ENCODE measurements around the gene JARID2. TPM values are rescaled to one million over a fixed set of nuclear protein-coding genes. Genes with fewer than 3 reads are reported as not detected.

The JARID2 gene
- total RNA-seq, 1 experiment from 2014 or later, result 23.6 TPM

- BruUV-seq (replicated peaks), result no TSS peak
- peak overlapping the region; percentile 36 for H3K4me2 ChIP-seq (ENCODE audit: low read length)
- ChIA-PET POLR2A (no interaction called here), RAD21 (ENCODE audit: low non-redundant PET in 1 of 2, low total read pairs in 2 of 2, uncharacterized antibody in 2 of 2, unreplicated experiment in 2 of 2) (no interaction called here), CTCF (no interaction called here)
- H3K9ac ChIP-seq (ENCODE audit: low read length), result no peak overlapping the region
- no peaks in the 10 kb centered on the region for H3K27me3 ChIP-seq (ENCODE audit: insufficient read depth, low read length)
- no peak overlapping the region for H3K27ac ChIP-seq (ENCODE audit: low read depth, low read length)
- H3K4me3 ChIP-seq (replicated peaks in 1 of 2; ENCODE audit: low read depth in 1 of 2, low read length in 2 of 2), result no peak overlapping the region
- H3K79me2 ChIP-seq (ENCODE audit: insufficient read depth, low read length), result peaks cover 85% of the 10 kb centered on the region
- intact Hi-C loops (cut with micrococcal nuclease), result loop anchor here (10.0 kb wide), 1 partner anchor 374 kb away; no protein-coding TSS in a partner anchor
- H2AFZ ChIP-seq (ENCODE audit: low read depth, low read length, poor library complexity, severe bottlenecking), result no peak overlapping the region
- no peaks in the 10 kb centered on the region for H4K20me1 ChIP-seq (ENCODE audit: insufficient read depth)
- H3K4me1 ChIP-seq (ENCODE audit: control insufficient read depth in 1 of 2, insufficient read depth in 2 of 2, low read length in 2 of 2), result peaks cover 20 to 42% of the 10 kb centered on the region in 2 experiments
- DNase-seq (ENCODE audit: low read depth, low spot score) (no peak), ATAC-seq (no peak)
- no peaks in the 10 kb centered on the region for H3K9me2 ChIP-seq (ENCODE audit: insufficient read depth)
- TF ChIP-seq ATF3 (IDR thresholded peaks at IDR 0.05) (no peak), MAX (IDR thresholded peaks at IDR 0.05) (no peak), CTCF (IDR thresholded peaks at IDR 0.05 in 2 of 3, conservative IDR thresholded peaks at IDR 0.05 in 1 of 3; ENCODE audit: borderline replicate concordance in 1 of 3, insufficient read depth in 1 of 3, low read depth in 2 of 3, low read length in 2 of 3) (no peak), FOSL1 (IDR thresholded peaks at IDR 0.05; ENCODE audit: low read depth) (no peak), ZFX (IDR thresholded peaks at IDR 0.05) (no peak), ELF1 (IDR thresholded peaks at IDR 0.05; ENCODE audit: borderline replicate concordance, low read depth) (no peak), CEBPB (IDR thresholded peaks at IDR 0.05; ENCODE audit: low read depth) (no peak), YY1 (IDR thresholded peaks at IDR 0.05; ENCODE audit: extremely low read depth, insufficient replicate concordance, low read depth, low read length) (no peak), POLR2AphosphoS5 (IDR thresholded peaks at IDR 0.05; ENCODE audit: low read depth, low read length) (no peak), REST (IDR thresholded peaks at IDR 0.05; ENCODE audit: low read depth) (no peak), CBX3 (IDR thresholded peaks at IDR 0.05; ENCODE audit: low read depth) (no peak), SRF (IDR thresholded peaks at IDR 0.05; ENCODE audit: low read depth) (no peak), EZH2phosphoT487 (IDR thresholded peaks at IDR 0.05; ENCODE audit: borderline replicate concordance) (no peak), RAD21 (IDR thresholded peaks at IDR 0.05; ENCODE audit: low read depth) (no peak), POLR2A (IDR thresholded peaks at IDR 0.05; ENCODE audit: borderline replicate concordance, extremely low read depth, insufficient read depth, insufficient read length) (no peak)
- H3K9me3 ChIP-seq (ENCODE audit: control insufficient read depth in 1 of 2, insufficient read depth in 1 of 2, low read depth in 1 of 2, low read length in 2 of 2), result no peaks in the 10 kb centered on the region
- no peaks in the 10 kb centered on the region; a peak in 1 of 4 replicates for H3K36me3 ChIP-seq (ENCODE audit: control insufficient read depth in 1 of 2, insufficient read depth in 2 of 2, low read length in 2 of 2)
Measured at GRCh38 chr6:15250187-15251168, 4.6 kb downstream of the JARID2 start.
